CD8-positive, alpha-beta memory T cell (primary cell): ENCODE measurements around the gene FARS2. TPM values are rescaled to one million over a fixed set of nuclear protein-coding genes. Genes with fewer than 3 reads are reported as not detected.

Experiments used
- CTCF ChIA-PET: fragments of 350-600 bp; sonication (Branson Sonifier 250); formaldehyde crosslinking; loops from one replicate; lab custom pipeline; 2021; ENCODE audit warnings: antibody characterized with exemption; lab: Charles Lee
- POLR2A ChIA-PET: fragments of 350-600 bp; sonication (Branson Sonifier 250); formaldehyde crosslinking; loops from one replicate; lab custom pipeline; 2021; ENCODE audit warnings: antibody characterized with exemption; lab: Charles Lee
- DNase-seq, 5 donors: peaks; one replicate each; pipeline versions ENCODE4 v3.0.0 to v3.0.0-alpha.2; 2020 to 2022; ENCODE audit warnings: mixed read lengths in 1 of 5
- H3K27ac ChIP-seq: one replicate; pipeline ENCODE4 v1.7.0; 2013; ENCODE audit warnings: low read depth, mild to moderate bottlenecking, low read length, moderate library complexity
- H3K27me3 ChIP-seq: 2 replicates; pipeline ENCODE4 v1.7.0; 2013; ENCODE audit warnings: low read length, mild to moderate bottlenecking; ENCODE audit not compliant: insufficient read depth, poor library complexity, severe bottlenecking
- H3K36me3 ChIP-seq: 2 replicates; pipeline ENCODE4 v1.7.0; 2013; ENCODE audit warnings: mild to moderate bottlenecking, low read length, moderate library complexity; ENCODE audit not compliant: insufficient read depth
- H3K4me1 ChIP-seq: 2 replicates; pipeline ENCODE4 v1.7.0; 2013; ENCODE audit warnings: mild to moderate bottlenecking, low read length, moderate library complexity; ENCODE audit not compliant: insufficient read depth
- H3K4me3 ChIP-seq: 2 replicates; pipeline ENCODE4 v1.7.0; 2013; ENCODE audit warnings: mild to moderate bottlenecking, low read length
- H3K9me3 ChIP-seq: 2 replicates; pipeline ENCODE4 v1.7.0; 2013; ENCODE audit warnings: mild to moderate bottlenecking, low read length
- H3K27ac Mint-ChIP-seq, 8 donors: one replicate each; pipeline ENCODE4 v1.8.0; 2020 to 2021; ENCODE audit warnings: mixed read lengths in 8 of 8, mild to moderate bottlenecking in 6 of 8, inconsistent platforms in 3 of 8, moderate library complexity in 3 of 8
- H3K27me3 Mint-ChIP-seq, 2 donors: one replicate each; pipeline ENCODE4 v1.8.0; 2020 to 2021; ENCODE audit warnings: mixed read lengths in 2 of 2, mild to moderate bottlenecking in 1 of 2, moderate library complexity in 1 of 2
- H3K36me3 Mint-ChIP-seq, 3 donors: one replicate each; pipeline ENCODE4 v1.8.0; 2020 to 2021; ENCODE audit warnings: mixed read lengths in 3 of 3, inconsistent platforms in 1 of 3, mild to moderate bottlenecking in 1 of 3
- H3K4me1 Mint-ChIP-seq, 3 donors: one replicate each; pipeline ENCODE4 v1.8.0; 2020 to 2021; ENCODE audit warnings: mixed read lengths in 3 of 3, inconsistent platforms in 1 of 3, mild to moderate bottlenecking in 1 of 3
- H3K4me3 Mint-ChIP-seq, 7 donors: one replicate each; pipeline ENCODE4 v1.8.0; 2020 to 2021; ENCODE audit warnings: mixed read lengths in 7 of 7, mild to moderate bottlenecking in 6 of 7, moderate library complexity in 4 of 7, inconsistent platforms in 2 of 7
- H3K9me3 Mint-ChIP-seq, 5 donors: one replicate each; pipeline ENCODE4 v1.8.0; 2020 to 2022; ENCODE audit warnings: mixed read lengths in 5 of 5, mild to moderate bottlenecking in 3 of 5, moderate library complexity in 2 of 5, inconsistent platforms in 1 of 5
- polyA plus RNA-seq: library from polyadenylated mRNA; unstranded; fragments of 300-500 nt; fragmentation: Illumina TruSeq; gene quantifications from one replicate; pipeline ENCODE4 v1.2.3, GENCODE V29; 2021
- total RNA-seq, 2 experiments: library from RNA; stranded (reverse); gene quantifications; one replicate each; pipeline ENCODE4 v1.2.3, GENCODE V29; 2021

FARS2 gene
- total and polyA plus RNA-seq, 3 experiments from 2014 or later, result 24.5 to 26.0 (median 24.9) TPM

- no peaks in the 10 kb centered on the region for H3K9me3 Mint-ChIP-seq
- no peak overlapping the region for H3K27ac ChIP-seq
- no peaks in the 10 kb centered on the region for H3K36me3 ChIP-seq
- H3K36me3 Mint-ChIP-seq, result peaks cover 3 to 4% (median 4%) of the 10 kb centered on the region in 3 donors
- H3K4me3 Mint-ChIP-seq, result no peak overlapping the region
- peaks cover 25% of the 10 kb centered on the region for H3K4me1 ChIP-seq
- no peaks in the 10 kb centered on the region for H3K27me3 ChIP-seq
- H3K4me3 ChIP-seq, result no peak overlapping the region
- POLR2A ChIA-PET, result no interaction called here
- CTCF ChIA-PET, result no interaction called here
- no peaks in the 10 kb centered on the region for H3K9me3 ChIP-seq
- no peak for DNase-seq
- no peaks in the 10 kb centered on the region for H3K27me3 Mint-ChIP-seq
- H3K4me1 Mint-ChIP-seq, result peaks cover 22 to 25% (median 22%) of the 10 kb centered on the region in 3 donors
- no peak overlapping the region for H3K27ac Mint-ChIP-seq
These were observed 369.3 kb downstream of the FARS2 start for GRCh38 chr6:5630636-5631035.

GRCh38 chr6:5632348-5632935 lies 371.1 kb downstream of the FARS2 start:
- Mint-ChIP-seq H3K36me3 (peaks cover 7 to 12% (median 10%) of the 10 kb centered on the region in 3 donors), H3K27me3 (no peaks in the 10 kb centered on the region), H3K4me3 (no peak overlapping the region), H3K4me1 (peaks cover 4 to 8% (median 7%) of the 10 kb centered on the region in 3 donors), H3K27ac (no peak overlapping the region), H3K9me3 (no peaks in the 10 kb centered on the region)
- CTCF ChIA-PET, result no interaction called here
- POLR2A ChIA-PET, result no interaction called here
- Histone ChIP-seq H3K27ac (no peak overlapping the region), H3K4me3 (no peak overlapping the region), H3K9me3 (no peaks in the 10 kb centered on the region), H3K36me3 (no peaks in the 10 kb centered on the region), H3K4me1 (peaks cover 7% of the 10 kb centered on the region), H3K27me3 (no peaks in the 10 kb centered on the region)
- DNase-seq, result no peak

- Histone ChIP-seq H3K36me3 (no peaks in the 10 kb centered on the region), H3K27ac (no peak overlapping the region), H3K4me3 (no peak overlapping the region), H3K27me3 (no peaks in the 10 kb centered on the region), H3K9me3 (no peaks in the 10 kb centered on the region), H3K4me1 (no peaks in the 10 kb centered on the region)
- POLR2A ChIA-PET, result no interaction called here
- Mint-ChIP-seq H3K27ac (no peak overlapping the region), H3K4me1 (peaks cover 0 to 8% (median 0%) of the 10 kb centered on the region in 3 donors), H3K9me3 (peaks cover 0 to 4% (median 0%) of the 10 kb centered on the region in 5 donors), H3K4me3 (no peak overlapping the region), H3K36me3 (peaks cover 11 to 20% (median 18%) of the 10 kb centered on the region in 3 donors), H3K27me3 (no peaks in the 10 kb centered on the region)
- no peak for DNase-seq
- CTCF ChIA-PET, result no interaction called here
These were observed 373.2 kb downstream of the FARS2 start for GRCh38 chr6:5634525-5634924.

DNA sequence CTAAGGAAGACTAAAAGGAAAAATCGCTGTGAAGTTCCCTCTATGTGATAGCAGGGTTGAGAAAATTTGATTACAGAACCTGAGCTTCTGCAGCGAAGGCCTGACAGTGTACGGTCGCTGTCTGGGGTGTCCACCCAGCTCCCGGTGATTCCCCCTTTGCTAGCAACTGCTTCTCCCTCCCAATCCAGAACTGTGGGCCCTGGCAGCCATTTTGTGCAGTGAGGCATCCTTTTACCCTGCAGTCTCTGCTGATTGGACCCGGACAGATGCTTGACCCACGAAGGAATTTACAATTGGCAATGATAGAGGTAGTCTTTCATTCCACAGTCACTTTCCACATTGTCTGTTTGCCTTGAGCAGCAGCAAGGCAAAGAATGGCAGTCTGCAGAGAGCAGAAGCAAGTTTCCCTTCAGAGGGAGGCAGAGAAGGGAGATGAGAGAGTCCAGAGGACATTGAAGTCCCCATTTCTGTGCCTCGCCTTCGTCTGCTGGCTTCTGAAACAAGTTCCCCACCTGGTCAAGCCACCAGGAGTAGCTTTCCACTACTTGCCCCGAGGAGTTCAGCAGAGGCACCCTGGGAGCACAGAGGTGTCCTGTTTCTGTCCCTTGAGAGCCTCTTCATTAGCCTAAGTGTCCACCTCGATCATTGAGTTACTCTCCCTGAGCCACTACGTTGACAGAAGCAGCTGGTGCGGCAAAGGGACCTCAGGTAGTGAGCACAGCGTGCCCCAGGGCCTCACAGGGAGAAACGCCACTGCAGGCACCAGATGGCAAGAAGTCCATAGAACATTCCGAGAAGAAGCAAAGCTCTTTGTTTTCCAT lies 375.1 kb downstream of the FARS2 start:
- H3K36me3 ChIP-seq, result peaks cover 3% of the 10 kb centered on the region
- ChIA-PET POLR2A (no interaction called here), CTCF (no interaction called here)
- Mint-ChIP-seq H3K4me1 (peaks cover 0 to 8% (median 0%) of the 10 kb centered on the region in 3 donors), H3K9me3 (peaks cover 3 to 15% (median 13%) of the 10 kb centered on the region in 5 donors), H3K4me3 (no peak overlapping the region), H3K27me3 (no peaks in the 10 kb centered on the region), H3K36me3 (peaks cover 19 to 33% (median 30%) of the 10 kb centered on the region in 3 donors), H3K27ac (peak overlapping the region in 1 of 8 donors; percentile 8)
- no peak overlapping the region for H3K4me3 ChIP-seq
- H3K27ac ChIP-seq, result no peak overlapping the region
- H3K4me1 ChIP-seq, result no peaks in the 10 kb centered on the region
- peaks cover 9% of the 10 kb centered on the region for H3K9me3 ChIP-seq
- DNase-seq, result no peak
- H3K27me3 ChIP-seq, result no peaks in the 10 kb centered on the region

GRCh38 chr6:5637714-5638113 lies 376.4 kb downstream of the FARS2 start:
- ChIA-PET POLR2A (no interaction called here), CTCF (no interaction called here)
- DNase-seq, result no peak
- no peaks in the 10 kb centered on the region for H3K4me1 ChIP-seq
- Mint-ChIP-seq H3K4me3 (no peak overlapping the region), H3K9me3 (peaks cover 3 to 15% (median 13%) of the 10 kb centered on the region in 5 donors), H3K27ac (no peak overlapping the region), H3K36me3 (peaks cover 19 to 34% (median 33%) of the 10 kb centered on the region in 3 donors), H3K4me1 (peaks cover 0 to 2% (median 0%) of the 10 kb centered on the region in 3 donors), H3K27me3 (no peaks in the 10 kb centered on the region)
- H3K36me3 ChIP-seq, result peaks cover 3% of the 10 kb centered on the region
- no peaks in the 10 kb centered on the region for H3K27me3 ChIP-seq
- no peak overlapping the region for H3K4me3 ChIP-seq
- peaks cover 9% of the 10 kb centered on the region for H3K9me3 ChIP-seq
- H3K27ac ChIP-seq, result no peak overlapping the region

DNA sequence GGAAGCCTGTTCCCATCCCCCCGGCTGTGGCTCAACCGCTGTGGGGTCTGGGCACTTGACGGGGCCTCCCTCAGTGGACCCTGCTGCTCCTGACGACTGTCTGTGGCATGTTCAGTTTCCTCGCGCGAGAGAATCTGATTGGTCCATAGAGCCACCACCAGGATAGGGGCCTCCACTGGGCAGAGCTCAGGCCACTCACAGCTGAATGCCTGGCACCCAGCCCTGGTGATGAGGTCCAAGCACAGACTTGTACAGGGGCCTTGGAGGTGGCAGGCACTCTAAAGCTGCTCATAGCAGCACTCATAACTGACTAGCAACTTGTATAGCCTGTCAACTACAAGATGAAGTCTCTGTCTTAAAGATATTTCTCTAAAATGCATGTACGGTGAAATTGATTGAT lies 377.4 kb downstream of the FARS2 start:
- no peak for DNase-seq
- Mint-ChIP-seq H3K27me3 (no peaks in the 10 kb centered on the region), H3K4me3 (no peak overlapping the region), H3K36me3 (peaks cover 21 to 33% (median 33%) of the 10 kb centered on the region in 3 donors), H3K4me1 (no peaks in the 10 kb centered on the region), H3K27ac (no peak overlapping the region), H3K9me3 (peaks cover 3 to 15% (median 13%) of the 10 kb centered on the region in 5 donors)
- no peaks in the 10 kb centered on the region for H3K27me3 ChIP-seq
- H3K27ac ChIP-seq, result no peak overlapping the region
- ChIA-PET POLR2A (no interaction called here), CTCF (no interaction called here)
- no peak overlapping the region for H3K4me3 ChIP-seq
- peaks cover 9% of the 10 kb centered on the region for H3K9me3 ChIP-seq
- H3K36me3 ChIP-seq, result peaks cover 3% of the 10 kb centered on the region
- no peaks in the 10 kb centered on the region for H3K4me1 ChIP-seq

DNA sequence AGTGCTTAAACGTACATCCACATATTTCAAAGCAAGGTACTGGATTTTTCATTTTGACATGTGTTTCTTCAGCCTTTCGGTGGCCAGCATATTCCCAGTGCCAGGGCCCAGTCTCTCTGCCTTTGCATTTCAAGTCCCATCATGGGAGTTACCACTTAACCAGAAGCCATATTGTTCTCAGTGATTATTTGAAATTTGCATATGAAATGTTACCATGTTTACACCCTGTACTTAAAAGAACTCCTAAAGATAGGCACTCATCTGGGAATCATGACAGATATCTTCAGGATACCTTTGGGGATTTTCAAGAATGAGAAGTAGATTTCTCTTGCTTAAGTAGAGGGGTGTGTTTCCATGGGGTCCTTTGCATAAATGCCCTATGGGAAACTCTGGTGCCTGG lies 377.9 kb downstream of the FARS2 start:
- no peaks in the 10 kb centered on the region for H3K4me1 ChIP-seq
- no peak overlapping the region for H3K4me3 ChIP-seq
- no peak overlapping the region for H3K4me3 Mint-ChIP-seq
- no peaks in the 10 kb centered on the region for H3K27me3 Mint-ChIP-seq
- ChIA-PET POLR2A (no interaction called here), CTCF (no interaction called here)
- peaks cover 3 to 15% (median 13%) of the 10 kb centered on the region in 5 donors for H3K9me3 Mint-ChIP-seq
- H3K4me1 Mint-ChIP-seq, result no peaks in the 10 kb centered on the region
- peaks cover 3% of the 10 kb centered on the region for H3K36me3 ChIP-seq
- peaks cover 21 to 33% (median 33%) of the 10 kb centered on the region in 3 donors for H3K36me3 Mint-ChIP-seq
- H3K27me3 ChIP-seq, result no peaks in the 10 kb centered on the region
- H3K9me3 ChIP-seq, result peaks cover 9% of the 10 kb centered on the region
- DNase-seq, result no peak
- no peak overlapping the region for H3K27ac Mint-ChIP-seq
- no peak overlapping the region for H3K27ac ChIP-seq

GRCh38 chr6:5640614-5641013 lies 379.3 kb downstream of the FARS2 start:
- H3K36me3 Mint-ChIP-seq, result peaks cover 21 to 33% (median 29%) of the 10 kb centered on the region in 3 donors
- Histone ChIP-seq H3K27ac (no peak overlapping the region), H3K4me3 (no peak overlapping the region), H3K36me3 (peaks cover 3% of the 10 kb centered on the region), H3K4me1 (no peaks in the 10 kb centered on the region), H3K9me3 (peaks cover 9% of the 10 kb centered on the region), H3K27me3 (no peaks in the 10 kb centered on the region)
- no peak for DNase-seq
- H3K27ac Mint-ChIP-seq, result no peak overlapping the region
- H3K4me3 Mint-ChIP-seq, result no peak overlapping the region
- H3K4me1 Mint-ChIP-seq, result no peaks in the 10 kb centered on the region
- ChIA-PET POLR2A (no interaction called here), CTCF (no interaction called here)
- H3K9me3 Mint-ChIP-seq, result peaks cover 3 to 15% (median 13%) of the 10 kb centered on the region in 5 donors
- no peaks in the 10 kb centered on the region for H3K27me3 Mint-ChIP-seq
